Jurkat, Clone E6-1 (cell line): ENCODE results near the gene IRS2.

Source experiments
- DNase-seq: peaks from one replicate; pipeline ENCODE4 v3.0.0-alpha.2; 2011; ENCODE audit warnings: low read depth, low spot score
- H3K4me3 ChIP-seq: 2 replicates; pipeline ENCODE4 v1.5.1; 2011; ENCODE audit warnings: mild to moderate bottlenecking, low read length, control low read depth, moderate library complexity

IRS2 gene

GRCh38 chr13:109764470-109765291, 21.7 kb downstream of the IRS2 start:
- H3K4me3 ChIP-seq: no peak overlapping the region
- peak; percentile 95 for DNase-seq

- no peak overlapping the region for H3K4me3 ChIP-seq
- no peak for DNase-seq
Observed at GRCh38 chr13:109764045-109764444, 22.3 kb downstream of the IRS2 start.

DNA sequence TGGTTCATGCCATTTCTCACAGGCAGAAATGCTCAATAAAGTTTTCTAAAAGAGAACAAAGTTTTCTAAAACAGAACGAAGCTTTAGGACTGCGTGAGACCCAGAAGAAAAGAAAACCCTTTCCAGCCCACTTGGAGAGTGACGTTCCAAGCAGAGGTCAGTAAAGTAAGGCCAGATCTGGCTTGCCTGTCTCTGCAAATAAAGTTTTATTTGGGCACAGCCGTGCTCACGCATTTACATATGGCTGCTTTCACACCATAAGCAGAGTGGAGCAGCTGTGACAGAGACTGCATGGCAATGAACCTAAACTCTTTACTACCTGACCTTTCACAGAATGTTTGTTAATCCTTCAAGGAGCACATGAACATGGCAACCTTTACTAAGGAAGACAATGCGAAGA, 23.6 kb downstream of the IRS2 start:
- DNase-seq: no peak
- no peak overlapping the region for H3K4me3 ChIP-seq

- no peak overlapping the region for H3K4me3 ChIP-seq
- DNase-seq: no peak
Observed at GRCh38 chr13:109761695-109762094, 24.7 kb downstream of the IRS2 start.

GRCh38 chr13:109760951-109761350, 25.4 kb downstream of the IRS2 start:
- no peak overlapping the region for H3K4me3 ChIP-seq
- DNase-seq: no peak

GRCh38 chr13:109760402-109760801, 26.0 kb downstream of the IRS2 start:
- H3K4me3 ChIP-seq: no peak overlapping the region
- DNase-seq: no peak

DNA sequence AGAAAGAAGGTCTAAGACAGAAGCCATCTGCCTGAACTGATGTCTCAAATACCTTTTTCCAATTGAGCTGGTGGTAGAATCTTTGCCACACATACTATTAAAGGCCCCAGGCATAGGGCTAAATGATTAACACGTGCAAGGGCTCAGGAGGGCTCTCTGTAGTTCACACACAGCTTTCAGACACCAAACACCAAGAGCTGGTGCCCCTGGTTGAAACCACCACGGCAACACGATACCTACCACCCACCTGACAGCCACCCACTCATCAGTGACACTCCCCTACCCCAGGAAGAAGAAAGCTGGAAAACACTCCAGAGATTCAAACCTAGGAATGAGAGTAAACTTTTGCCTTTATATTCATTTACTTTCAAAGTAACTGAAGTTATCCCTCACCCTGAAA, 26.8 kb downstream of the IRS2 start:
- no peak overlapping the region for H3K4me3 ChIP-seq
- DNase-seq: no peak

DNA sequence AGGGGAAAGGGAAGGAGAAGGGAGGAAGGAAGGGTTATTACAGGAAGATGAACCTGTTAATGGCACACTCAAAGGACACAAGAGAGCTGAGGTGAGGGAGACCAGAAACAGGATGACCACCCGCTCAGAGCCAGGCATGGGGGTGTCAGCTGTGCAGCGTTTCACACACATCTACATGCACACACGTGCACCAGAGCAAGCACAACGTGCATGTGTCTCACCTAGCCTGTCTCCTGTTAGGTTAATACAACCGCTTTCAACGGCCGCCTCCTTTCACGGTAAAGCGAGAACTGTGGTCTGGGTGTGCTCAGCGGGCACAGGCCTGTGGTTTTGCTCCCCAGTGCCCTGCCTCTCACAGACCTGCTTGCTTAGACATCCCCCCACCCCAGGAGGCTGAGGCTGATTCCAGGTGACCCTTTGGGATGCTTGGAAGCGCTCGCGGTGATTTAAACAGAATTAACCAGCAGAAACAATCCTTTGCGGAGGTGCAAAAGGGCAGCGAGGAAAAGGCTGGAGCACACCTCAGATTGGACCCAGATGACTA, 27.4 kb downstream of the IRS2 start:
- no peak for DNase-seq
- H3K4me3 ChIP-seq: no peak overlapping the region

GRCh38 chr13:109756778-109757177, 29.6 kb downstream of the IRS2 start:
- DNase-seq: no peak
- no peak overlapping the region for H3K4me3 ChIP-seq

- no peak for DNase-seq
- no peak overlapping the region for H3K4me3 ChIP-seq
Observed at GRCh38 chr13:109755997-109756396, 30.4 kb downstream of the IRS2 start.

DNA sequence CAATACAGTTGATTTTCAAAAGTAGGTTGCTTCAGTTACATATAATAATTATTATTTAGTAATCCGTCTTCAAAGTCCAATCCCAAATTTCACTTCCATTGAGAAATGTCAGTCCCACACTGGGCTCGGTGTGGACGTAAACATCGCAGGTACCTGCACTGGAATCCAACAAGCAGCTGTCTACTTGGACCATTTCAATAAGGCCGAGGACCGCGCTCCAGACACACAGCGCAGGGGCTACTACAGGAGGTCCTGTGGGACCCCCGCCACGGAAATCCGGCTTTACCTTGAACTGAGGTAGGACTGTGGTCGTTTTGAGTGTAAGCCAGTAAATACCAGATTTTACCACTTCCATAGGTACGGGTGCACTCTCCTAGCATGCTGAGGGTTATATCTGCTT, 30.8 kb downstream of the IRS2 start:
- H3K4me3 ChIP-seq: no peak overlapping the region
- DNase-seq: no peak

GRCh38 chr13:109751477-109751876, 34.9 kb downstream of the IRS2 start:
- H3K4me3 ChIP-seq: no peak overlapping the region
- DNase-seq: no peak

- no peak overlapping the region for H3K4me3 ChIP-seq
- no peak for DNase-seq
Observed at GRCh38 chr13:109750221-109750775, 36.1 kb downstream of the IRS2 start.

GRCh38 chr13:109749365-109749764, 37.0 kb downstream of the IRS2 start:
- no peak overlapping the region for H3K4me3 ChIP-seq
- no peak for DNase-seq

GRCh38 chr13:109748677-109749076, 37.7 kb downstream of the IRS2 start:
- no peak for DNase-seq
- no peak overlapping the region for H3K4me3 ChIP-seq

- no peak overlapping the region for H3K4me3 ChIP-seq
- DNase-seq: peak; percentile 2
Observed at GRCh38 chr13:109747524-109747923, 38.9 kb downstream of the IRS2 start.

DNA sequence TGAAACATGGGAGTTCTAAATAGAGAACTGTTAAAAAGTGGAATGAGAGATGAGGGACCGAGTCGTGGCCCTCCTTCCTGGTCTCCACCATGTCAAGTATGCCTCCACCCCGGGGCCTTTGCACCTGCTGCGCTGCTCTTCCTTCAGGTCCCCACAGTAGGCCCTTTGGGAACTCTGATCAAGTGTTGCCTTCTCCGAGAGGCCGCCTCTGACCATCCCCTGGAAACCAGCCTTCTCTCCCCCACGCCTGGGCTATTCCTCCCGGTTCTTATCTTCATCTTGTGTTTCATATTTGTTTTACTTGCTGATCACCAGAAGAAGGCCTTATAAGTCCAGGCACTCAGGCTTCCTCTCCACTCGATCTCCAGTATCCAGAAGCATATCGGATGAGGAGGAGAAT, 40.0 kb downstream of the IRS2 start:
- no peak overlapping the region for H3K4me3 ChIP-seq
- no peak for DNase-seq

GRCh38 chr13:109745702-109746101, 40.7 kb downstream of the IRS2 start:
- no peak for DNase-seq
- no peak overlapping the region for H3K4me3 ChIP-seq

DNA sequence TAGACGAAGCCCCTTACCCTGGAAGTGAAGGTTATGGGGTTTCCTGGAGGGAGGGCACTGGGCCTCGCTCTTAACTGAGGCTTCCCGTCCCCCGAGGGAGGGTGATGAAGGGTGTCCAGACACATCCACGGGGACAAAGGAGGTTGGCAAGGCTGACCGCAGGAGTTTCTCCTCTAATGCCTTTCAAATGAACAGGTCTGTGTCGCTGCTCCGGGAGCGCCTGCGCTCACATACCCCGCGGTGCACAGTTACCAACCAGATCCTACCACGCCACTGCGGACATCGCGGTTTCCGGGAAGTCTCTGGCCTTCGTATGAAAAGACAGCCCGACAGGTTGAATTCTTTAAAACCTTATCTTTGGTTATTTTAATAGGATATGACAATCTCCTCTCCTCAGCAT, 41.3 kb downstream of the IRS2 start:
- H3K4me3 ChIP-seq: no peak overlapping the region
- no peak for DNase-seq

DNA sequence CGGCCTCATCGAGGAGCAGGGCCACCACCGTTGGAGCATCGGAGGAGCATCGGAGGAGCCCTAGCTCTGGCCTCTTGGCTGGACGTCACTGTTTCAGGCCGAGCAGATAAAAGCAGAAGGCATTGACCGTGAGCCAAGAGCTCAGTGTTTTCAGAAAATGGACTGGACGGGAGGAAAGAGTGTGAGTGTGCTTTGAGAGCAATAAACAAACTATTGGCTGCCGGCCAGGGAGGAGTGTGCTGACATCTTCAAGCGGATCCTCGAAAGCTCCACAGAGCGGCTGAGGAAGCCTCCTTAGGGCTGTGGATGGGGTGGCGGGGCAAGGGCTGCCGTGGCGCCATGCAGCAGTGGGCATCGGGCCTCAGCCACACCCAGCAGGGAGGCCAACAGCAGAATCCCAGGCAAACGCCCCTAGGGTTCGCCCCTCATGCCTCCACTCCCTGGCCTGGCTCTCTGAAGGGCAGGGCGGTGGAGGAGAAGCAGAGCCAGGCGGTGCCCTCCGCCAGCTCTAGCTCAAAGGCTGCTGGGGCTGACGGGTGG, 41.8 kb downstream of the IRS2 start:
- DNase-seq: no peak
- no peak overlapping the region for H3K4me3 ChIP-seq
